ENCODE results near the gene FYN. TPM values are rescaled to one million over a fixed set of nuclear protein-coding genes. Genes with fewer than 3 reads are reported as not detected.

The FYN gene
- total and polyA plus RNA-seq, 2 of the 13 experiments (the other 11 are each of a cell fraction or from before 2014, with no cell fraction given): 15.5 to 24.6 TPM

DNA sequence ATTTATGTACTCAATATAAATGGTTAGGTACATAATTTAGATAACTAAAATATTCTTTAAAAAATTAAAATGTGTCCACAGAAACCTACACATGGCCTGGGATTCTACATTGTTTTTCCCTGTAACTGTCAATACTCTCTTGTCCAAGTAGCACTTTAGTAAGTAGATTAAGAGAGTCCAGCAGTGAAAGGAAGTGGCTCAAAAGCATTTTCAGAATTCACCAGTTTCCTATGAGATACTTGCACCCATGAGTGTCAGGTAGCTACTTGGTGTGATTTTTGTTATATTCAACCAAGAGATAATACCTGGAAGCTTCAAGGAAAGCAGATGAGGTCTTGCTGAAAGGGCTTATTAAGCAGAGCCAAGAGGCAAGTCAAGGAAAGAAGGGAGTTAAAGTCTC is 126.3 kb downstream of the FYN start:
- Histone ChIP-seq H3K27ac (ENCODE audit: extremely low read length, insufficient read depth, low read length) (no peak overlapping the region), H4K20me1 (ENCODE audit: insufficient read depth, low read length) (no peaks in the 10 kb centered on the region), H2AFZ (ENCODE audit: low read length) (no peak overlapping the region), H3K36me3 (replicated peaks in 1 of 2; ENCODE audit: control insufficient read depth in 1 of 2, insufficient read depth in 2 of 2, low read length in 2 of 2) (no peaks in the 10 kb centered on the region), H3K27me3 (ENCODE audit: control insufficient read depth in 1 of 2, insufficient read depth in 2 of 2, low read length in 2 of 2) (no peaks in the 10 kb centered on the region), H3K9ac (ENCODE audit: insufficient read depth, low read depth, low read length) (no peak overlapping the region), H3K4me1 (ENCODE audit: insufficient read depth, low read length) (no peaks in the 10 kb centered on the region), H3K4me2 (ENCODE audit: low read depth, low read length) (no peak overlapping the region), H3K79me2 (ENCODE audit: insufficient read depth, low read length) (no peaks in the 10 kb centered on the region), H3K4me3 (replicated peaks in 1 of 3; ENCODE audit: insufficient read depth in 1 of 3, low read depth in 2 of 3, low read length in 3 of 3) (no peak overlapping the region), H3K9me3 (ENCODE audit: low read length) (no peaks in the 10 kb centered on the region)
- TF ChIP-seq KDM2A (CRISPR knock-in tag; IDR thresholded peaks at IDR 0.05; ENCODE audit: borderline replicate concordance, low read depth): no peak
- TF ChIP-seq ZNF232 (CRISPR knock-in tag; IDR thresholded peaks at IDR 0.05; ENCODE audit: borderline replicate concordance): no peak
- TF ChIP-seq CCAR2 (optimal IDR thresholded peaks at IDR 0.05; ENCODE audit: low read depth, low read length): no peak
- TF ChIP-seq CEBPZ (IDR thresholded peaks at IDR 0.05; ENCODE audit: low read length): no peak
- TF ChIP-seq HMGXB3 (CRISPR knock-in tag; IDR thresholded peaks at IDR 0.05; ENCODE audit: borderline replicate concordance): no peak
- no peak for TF ChIP-seq DDIT3 (CRISPR knock-in tag; IDR thresholded peaks at IDR 0.05)
- TF ChIP-seq IRF2 (CRISPR knock-in tag; IDR thresholded peaks at IDR 0.05): no peak
- TF ChIP-seq, protein P1, sequence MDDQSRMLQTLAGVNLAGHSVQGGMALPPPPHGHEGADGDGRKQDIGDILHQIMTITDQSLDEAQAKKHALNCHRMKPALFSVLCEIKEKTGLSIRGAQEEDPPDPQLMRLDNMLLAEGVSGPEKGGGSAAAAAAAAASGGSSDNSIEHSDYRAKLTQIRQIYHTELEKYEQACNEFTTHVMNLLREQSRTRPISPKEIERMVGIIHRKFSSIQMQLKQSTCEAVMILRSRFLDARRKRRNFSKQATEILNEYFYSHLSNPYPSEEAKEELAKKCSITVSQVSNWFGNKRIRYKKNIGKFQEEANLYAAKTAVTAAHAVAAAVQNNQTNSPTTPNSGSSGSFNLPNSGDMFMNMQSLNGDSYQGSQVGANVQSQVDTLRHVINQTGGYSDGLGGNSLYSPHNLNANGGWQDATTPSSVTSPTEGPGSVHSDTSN (CRISPR knock-in tag; IDR thresholded peaks at IDR 0.05; ENCODE audit: borderline replicate concordance): no peak
- TF ChIP-seq ZNF44 (CRISPR knock-in tag; IDR thresholded peaks at IDR 0.05): no peak
- no peak for TF ChIP-seq ZNF496 (CRISPR knock-in tag; IDR thresholded peaks at IDR 0.05; ENCODE audit: insufficient replicate concordance)
- DNase-seq (ENCODE audit: low spot score) (no peak), ATAC-seq (no peak), FAIRE-seq (no peak)
- CTCF ChIA-PET (ENCODE audit: low intra/inter-chr PET ratio, low total read pairs): no interaction called here
- BruUV-seq (replicated peaks): no TSS peak
- in situ Hi-C loops (cut with HindIII; ENCODE audit: extremely low pct_ligation_motif_present, low pct_unique_long_range_greater_than_20kb): no loop called here
- POLR2A ChIA-PET: no interaction called here
- intact Hi-C loops (cut with micrococcal nuclease; ENCODE audit: unreplicated experiment): no loop called here

Measured in HepG2 (cell line).